Measurements from ENCODE around the gene ANKHD1.
A peak's percentile ranks its signal among the peaks of the same experiment; 100 is the strongest.

The ANKHD1 gene

DNA sequence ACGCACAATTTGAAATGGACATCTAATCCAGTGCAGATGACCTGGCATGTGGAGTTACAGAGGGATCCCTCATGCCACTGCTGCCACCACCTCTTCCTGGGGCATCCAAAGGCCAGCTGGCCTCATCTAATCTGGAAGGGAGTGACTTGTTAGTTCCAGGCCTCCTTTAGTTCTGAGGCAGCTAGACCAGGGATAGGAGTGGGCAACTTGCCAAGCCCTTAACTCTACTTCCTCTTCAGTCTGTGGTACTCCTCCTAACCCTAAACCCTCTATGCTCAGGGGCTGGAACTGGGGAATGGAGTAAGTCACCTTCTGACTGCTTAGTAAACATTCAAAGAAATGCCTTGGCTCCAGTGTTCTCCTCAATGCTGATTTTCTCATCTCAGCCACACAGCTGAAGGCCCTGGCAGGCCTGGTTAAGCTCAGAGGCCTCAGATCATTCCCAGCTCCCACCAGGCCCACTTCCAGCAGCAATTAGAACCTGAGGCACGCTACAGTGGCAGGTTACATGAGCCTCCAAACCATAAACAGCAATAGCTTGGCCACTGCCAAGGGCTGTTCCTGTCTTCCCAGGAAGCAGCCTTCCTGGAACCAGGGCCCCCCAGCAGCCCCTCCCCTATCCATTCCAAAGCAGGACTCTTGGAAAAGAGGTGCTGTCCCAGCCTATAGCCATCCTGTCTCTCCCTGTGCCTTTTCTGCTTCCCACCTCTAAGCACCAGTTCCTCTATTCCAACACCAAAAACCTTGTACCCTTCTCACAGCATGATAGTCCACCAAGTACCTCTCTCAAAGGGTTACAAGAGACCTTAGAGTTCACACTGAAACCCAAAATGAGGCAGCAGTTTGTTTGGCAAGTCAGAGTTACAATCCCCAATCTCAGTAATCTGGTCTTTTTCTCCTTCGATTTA is 147.9 kb downstream of the ANKHD1 start:
- no peaks in the 10 kb centered on the region for H3K9me3 ChIP-seq (ENCODE audit: control insufficient read depth, low read depth, low read length)
- peaks cover 9% of the 10 kb centered on the region for H3K4me1 ChIP-seq (ENCODE audit: control insufficient read depth, low read depth, low read length)
- H3K27me3 ChIP-seq (ENCODE audit: control insufficient read depth, insufficient read depth, low read length): no peaks in the 10 kb centered on the region
- no peak overlapping the region for H3K27ac ChIP-seq (ENCODE audit: low read length)
- H3K4me3 ChIP-seq (ENCODE audit: low read length): no peak overlapping the region
- peaks cover 33% of the 10 kb centered on the region for H3K36me3 ChIP-seq (ENCODE audit: control insufficient read depth, low read depth, low read length)
- no peak overlapping the region for H3K9ac ChIP-seq (ENCODE audit: low read length)

- H3K4me3 ChIP-seq (ENCODE audit: low read length): no peak overlapping the region
- peaks cover 9% of the 10 kb centered on the region for H3K4me1 ChIP-seq (ENCODE audit: control insufficient read depth, low read depth, low read length)
- H3K27ac ChIP-seq (ENCODE audit: low read length): no peak overlapping the region
- H3K36me3 ChIP-seq (ENCODE audit: control insufficient read depth, low read depth, low read length): peaks cover 33% of the 10 kb centered on the region
- H3K9ac ChIP-seq (ENCODE audit: low read length): no peak overlapping the region
- no peaks in the 10 kb centered on the region for H3K9me3 ChIP-seq (ENCODE audit: control insufficient read depth, low read depth, low read length)
- no peaks in the 10 kb centered on the region for H3K27me3 ChIP-seq (ENCODE audit: control insufficient read depth, insufficient read depth, low read length)
Observed at GRCh38 chr5:140550147-140551079, 148.8 kb downstream of the ANKHD1 start.

- Histone ChIP-seq H3K9ac (ENCODE audit: low read length) (no peak overlapping the region), H3K4me1 (ENCODE audit: control insufficient read depth, low read depth, low read length) (peaks cover 16% of the 10 kb centered on the region), H3K36me3 (ENCODE audit: control insufficient read depth, low read depth, low read length) (peaks cover 33% of the 10 kb centered on the region), H3K27ac (ENCODE audit: low read length) (no peak overlapping the region), H3K27me3 (ENCODE audit: control insufficient read depth, insufficient read depth, low read length) (no peaks in the 10 kb centered on the region), H3K9me3 (ENCODE audit: control insufficient read depth, low read depth, low read length) (no peaks in the 10 kb centered on the region), H3K4me3 (ENCODE audit: low read length) (no peak overlapping the region)
Observed at GRCh38 chr5:140551872-140552271, 150.2 kb downstream of the ANKHD1 start.

- H3K4me1 ChIP-seq (ENCODE audit: control insufficient read depth, low read depth, low read length): peaks cover 14% of the 10 kb centered on the region
- no peak overlapping the region for H3K27ac ChIP-seq (ENCODE audit: low read length)
- no peak overlapping the region for H3K9ac ChIP-seq (ENCODE audit: low read length)
- no peak overlapping the region for H3K4me3 ChIP-seq (ENCODE audit: low read length)
- no peaks in the 10 kb centered on the region for H3K9me3 ChIP-seq (ENCODE audit: control insufficient read depth, low read depth, low read length)
- no peaks in the 10 kb centered on the region for H3K27me3 ChIP-seq (ENCODE audit: control insufficient read depth, insufficient read depth, low read length)
- peaks cover 33% of the 10 kb centered on the region for H3K36me3 ChIP-seq (ENCODE audit: control insufficient read depth, low read depth, low read length)
Observed at GRCh38 chr5:140553657-140554056, 152.0 kb downstream of the ANKHD1 start.

DNA sequence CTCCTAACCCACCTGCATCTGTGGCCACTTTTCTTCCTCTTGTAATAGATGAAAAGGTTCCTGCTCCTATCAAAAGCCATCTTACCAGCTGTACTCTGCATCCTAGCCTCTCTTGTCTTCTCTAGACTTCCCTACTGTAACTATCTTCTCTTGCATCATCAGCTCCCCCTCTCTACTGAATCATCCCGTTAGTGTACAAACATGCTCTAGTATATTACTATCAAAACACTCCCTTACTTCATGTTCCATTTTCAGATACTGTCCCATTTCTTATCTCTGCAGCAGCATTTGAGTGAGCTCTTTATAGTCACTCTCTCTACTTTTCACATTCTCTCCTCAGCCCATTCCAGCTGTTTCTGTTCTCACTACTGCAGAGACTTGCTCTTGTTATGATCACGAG is 152.8 kb downstream of the ANKHD1 start:
- Histone ChIP-seq H3K27me3 (ENCODE audit: control insufficient read depth, insufficient read depth, low read length) (no peaks in the 10 kb centered on the region), H3K4me1 (ENCODE audit: control insufficient read depth, low read depth, low read length) (peaks cover 13% of the 10 kb centered on the region), H3K9me3 (ENCODE audit: control insufficient read depth, low read depth, low read length) (no peaks in the 10 kb centered on the region), H3K27ac (ENCODE audit: low read length) (no peak overlapping the region), H3K4me3 (ENCODE audit: low read length) (no peak overlapping the region), H3K9ac (ENCODE audit: low read length) (no peak overlapping the region), H3K36me3 (ENCODE audit: control insufficient read depth, low read depth, low read length) (peaks cover 27% of the 10 kb centered on the region)

DNA sequence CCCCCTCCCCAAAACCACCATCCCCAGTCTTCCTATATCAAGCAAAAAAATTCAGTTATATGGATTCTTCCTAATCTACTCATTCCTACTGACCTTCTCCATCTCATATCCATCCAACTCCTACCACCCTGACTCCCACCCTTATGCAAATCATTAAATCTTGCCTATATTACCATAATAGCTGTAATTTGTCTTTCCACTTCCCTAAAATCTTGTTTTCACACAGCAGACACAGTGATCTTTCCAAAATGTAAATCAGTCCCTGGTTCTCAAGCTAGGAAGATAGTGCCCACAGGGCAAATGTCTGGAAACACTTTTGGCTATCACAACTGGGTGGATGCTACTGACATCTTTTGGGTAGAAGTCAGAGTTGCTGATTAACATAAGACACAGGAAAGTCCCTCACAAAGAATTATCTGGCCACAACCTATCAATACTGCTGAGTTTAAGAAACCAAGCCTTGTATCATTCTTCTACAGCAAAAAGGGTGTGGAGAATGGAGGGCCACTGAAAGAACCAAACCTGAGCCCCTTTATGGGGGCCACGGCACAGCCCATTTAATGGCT is 154.2 kb downstream of the ANKHD1 start:
- Histone ChIP-seq H3K27ac (ENCODE audit: low read length) (no peak overlapping the region), H3K4me1 (ENCODE audit: control insufficient read depth, low read depth, low read length) (peaks cover 13% of the 10 kb centered on the region), H3K9ac (ENCODE audit: low read length) (peak overlapping the region; percentile 81), H3K27me3 (ENCODE audit: control insufficient read depth, insufficient read depth, low read length) (no peaks in the 10 kb centered on the region), H3K9me3 (ENCODE audit: control insufficient read depth, low read depth, low read length) (no peaks in the 10 kb centered on the region), H3K4me3 (ENCODE audit: low read length) (peak overlapping the region; percentile 78), H3K36me3 (ENCODE audit: control insufficient read depth, low read depth, low read length) (peaks cover 13% of the 10 kb centered on the region)

GRCh38 chr5:140556438-140556837 is 154.8 kb downstream of the ANKHD1 start:
- Histone ChIP-seq H3K27ac (ENCODE audit: low read length) (no peak overlapping the region), H3K36me3 (ENCODE audit: control insufficient read depth, low read depth, low read length) (peaks cover 7% of the 10 kb centered on the region), H3K9ac (ENCODE audit: low read length) (peak overlapping the region; percentile 81), H3K4me3 (ENCODE audit: low read length) (peak overlapping the region; percentile 78), H3K27me3 (ENCODE audit: control insufficient read depth, insufficient read depth, low read length) (no peaks in the 10 kb centered on the region), H3K4me1 (ENCODE audit: control insufficient read depth, low read depth, low read length) (peaks cover 13% of the 10 kb centered on the region), H3K9me3 (ENCODE audit: control insufficient read depth, low read depth, low read length) (no peaks in the 10 kb centered on the region)

DNA sequence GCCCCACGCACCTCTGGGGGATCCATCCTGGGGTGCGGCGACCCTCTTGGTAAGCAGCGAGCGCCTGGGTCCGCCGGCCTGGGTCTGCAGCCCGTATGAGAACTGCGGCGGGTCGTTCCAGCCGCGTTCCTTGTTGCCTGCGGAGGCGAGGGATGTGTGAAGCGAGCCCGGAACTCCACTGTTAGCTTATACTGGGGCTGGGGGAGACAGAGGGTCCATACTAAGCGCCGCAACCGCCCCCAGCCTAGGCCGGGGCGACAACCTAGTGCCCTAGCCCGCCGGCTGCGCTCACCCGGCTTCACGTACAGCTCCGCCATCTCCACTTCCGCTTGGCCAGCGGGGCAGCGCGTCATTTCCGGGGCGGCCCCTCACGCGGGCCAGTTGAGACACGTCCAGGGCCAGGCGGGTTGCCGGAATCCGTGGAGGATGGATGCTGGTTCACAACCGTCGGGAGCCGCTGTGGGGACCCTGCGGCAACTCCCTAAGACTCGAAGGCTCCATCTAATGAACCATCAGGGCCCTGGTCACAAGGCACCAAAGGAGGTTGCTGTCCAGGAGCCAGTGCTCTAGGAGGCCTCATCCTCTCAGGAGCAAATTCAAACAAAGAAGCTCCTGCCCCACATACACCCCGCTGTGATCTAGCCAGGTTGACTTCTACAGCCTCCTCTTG is 155.6 kb downstream of the ANKHD1 start, which contains the start of gene SRA1:
Gene SRA1 (minus strand): TSS at position 338 of the 670 bp plus-strand sequence. CDS start 21 bp downstream, at position 317.
- Histone ChIP-seq H3K4me1 (ENCODE audit: control insufficient read depth, low read depth, low read length) (peaks cover 13% of the 10 kb centered on the region), H3K9me3 (ENCODE audit: control insufficient read depth, low read depth, low read length) (no peaks in the 10 kb centered on the region), H3K36me3 (ENCODE audit: control insufficient read depth, low read depth, low read length) (no peaks in the 10 kb centered on the region), H3K27ac (ENCODE audit: low read length) (peak within 1 kb of the TSS; percentile 87), H3K9ac (ENCODE audit: low read length) (peak within 1 kb of the TSS; percentile 81), H3K27me3 (ENCODE audit: control insufficient read depth, insufficient read depth, low read length) (no peaks in the 10 kb centered on the region), H3K4me3 (ENCODE audit: low read length) (peak within 1 kb of the TSS; percentile 78)

GRCh38 chr5:140557965-140558364 is 156.3 kb downstream of the ANKHD1 start:
- H3K4me3 ChIP-seq (ENCODE audit: low read length): peak overlapping the region; percentile 78
- H3K27ac ChIP-seq (ENCODE audit: low read length): peak overlapping the region; percentile 87

DNA sequence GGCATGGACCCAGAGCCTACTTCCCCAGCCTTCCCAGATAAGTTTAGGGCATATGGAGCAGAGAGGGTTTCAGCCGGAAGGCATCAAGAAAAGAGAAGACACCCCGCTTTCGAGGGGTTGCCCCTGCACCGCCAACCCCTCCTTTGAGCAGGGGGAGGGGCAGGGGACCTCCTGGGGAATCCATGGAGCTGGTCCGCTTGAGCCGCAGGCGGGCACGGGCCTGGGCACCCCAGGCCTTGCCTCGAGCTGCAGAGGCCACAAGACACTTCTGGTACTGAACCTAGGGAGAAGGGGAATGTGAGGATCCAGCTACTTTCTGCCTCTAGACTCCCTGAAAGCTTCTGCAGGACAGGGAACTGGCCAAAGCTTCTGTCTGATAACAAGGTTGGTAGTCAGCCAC is 156.9 kb downstream of the ANKHD1 start:
- no peaks in the 10 kb centered on the region for H3K27me3 ChIP-seq (ENCODE audit: control insufficient read depth, insufficient read depth, low read length)
- no peak overlapping the region for H3K4me3 ChIP-seq (ENCODE audit: low read length)
- H3K4me1 ChIP-seq (ENCODE audit: control insufficient read depth, low read depth, low read length): peaks cover 13% of the 10 kb centered on the region
- no peak overlapping the region for H3K27ac ChIP-seq (ENCODE audit: low read length)
- H3K9ac ChIP-seq (ENCODE audit: low read length): no peak overlapping the region
- no peaks in the 10 kb centered on the region for H3K9me3 ChIP-seq (ENCODE audit: control insufficient read depth, low read depth, low read length)
- no peaks in the 10 kb centered on the region for H3K36me3 ChIP-seq (ENCODE audit: control insufficient read depth, low read depth, low read length)

More at GRCh38 chr5:140557965-140558364, 156.3 kb downstream of the ANKHD1 start:
- Histone ChIP-seq H3K9me3 (ENCODE audit: control insufficient read depth, low read depth, low read length) (no peaks in the 10 kb centered on the region), H3K4me1 (ENCODE audit: control insufficient read depth, low read depth, low read length) (peaks cover 13% of the 10 kb centered on the region), H3K36me3 (ENCODE audit: control insufficient read depth, low read depth, low read length) (no peaks in the 10 kb centered on the region), H3K9ac (ENCODE audit: low read length) (peak overlapping the region; percentile 81), H3K27me3 (ENCODE audit: control insufficient read depth, insufficient read depth, low read length) (no peaks in the 10 kb centered on the region)

DNA sequence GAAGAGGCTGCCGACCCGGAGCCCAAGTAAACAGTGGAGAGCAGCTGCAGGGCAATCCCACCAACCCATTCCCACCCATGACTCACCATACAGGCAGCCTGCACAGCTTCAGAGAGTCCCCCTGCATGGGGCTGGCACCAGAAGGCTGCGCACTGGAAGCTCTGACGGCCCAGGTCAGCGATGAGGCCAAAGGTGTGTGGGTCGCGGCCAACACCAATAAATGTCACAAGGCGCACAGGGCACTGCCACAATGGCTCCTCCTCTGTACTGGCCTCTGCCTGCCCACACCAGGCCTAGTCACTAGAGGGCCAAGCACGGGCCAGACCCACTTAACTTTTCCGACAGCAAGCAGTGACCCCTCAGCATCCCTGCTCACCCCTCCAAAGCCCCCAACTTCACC is 158.6 kb downstream of the ANKHD1 start:
- Histone ChIP-seq H3K36me3 (ENCODE audit: control insufficient read depth, low read depth, low read length) (no peaks in the 10 kb centered on the region), H3K4me3 (ENCODE audit: low read length) (no peak overlapping the region), H3K27me3 (ENCODE audit: control insufficient read depth, insufficient read depth, low read length) (no peaks in the 10 kb centered on the region), H3K27ac (ENCODE audit: low read length) (no peak overlapping the region), H3K4me1 (ENCODE audit: control insufficient read depth, low read depth, low read length) (peaks cover 18% of the 10 kb centered on the region), H3K9me3 (ENCODE audit: control insufficient read depth, low read depth, low read length) (no peaks in the 10 kb centered on the region), H3K9ac (ENCODE audit: low read length) (no peak overlapping the region)

All from iPS-18a (cell line).